Neural progenitor cell (in vitro differentiated cells): ENCODE results near the gene CABYR. TPM values are rescaled to one million over a fixed set of nuclear protein-coding genes. Genes with fewer than 3 reads are reported as not detected.

Source experiments
- DNase-seq: peaks from one replicate; pipeline ENCODE4 v3.0.0-alpha.2; 2016; ENCODE audit warnings: low spot score
- H2AFZ ChIP-seq: fragments of 200-600 bp; sonication (generic); replicated peaks from 2 replicates; pipeline ENCODE4 v1.6.1; 2016; ENCODE audit warnings: antibody characterized with exemption
- H3F3A ChIP-seq: fragments of 200-600 bp; sonication (generic); 2 replicates; pipeline ENCODE4 v1.6.1; 2016; ENCODE audit warnings: antibody characterized with exemption, low read depth
- H3K27ac ChIP-seq: fragments of 200-600 bp; sonication (generic); 2 replicates; pipeline ENCODE4 v1.5.1; 2016; ENCODE audit warnings: mild to moderate bottlenecking
- H3K27me3 ChIP-seq: fragments of 200-600 bp; sonication (generic); 2 replicates; pipeline ENCODE4 v1.6.1; 2016; ENCODE audit warnings: mild to moderate bottlenecking, moderate library complexity
- H3K36me3 ChIP-seq: fragments of 200-600 bp; sonication (generic); 2 replicates; pipeline ENCODE4 v1.5.1; 2016
- H3K4me1 ChIP-seq: fragments of 200-600 bp; sonication (generic); 2 replicates; pipeline ENCODE4 v1.6.1; 2016; ENCODE audit warnings: mixed run types
- H3K4me2 ChIP-seq: fragments of 200-600 bp; sonication (generic); 2 replicates; pipeline ENCODE4 v1.6.1; 2016
- H3K4me3 ChIP-seq: fragments of 200-600 bp; sonication (generic); 2 replicates; pipeline ENCODE4 v1.5.1; 2016
- H3K79me2 ChIP-seq: fragments of 200-600 bp; sonication (generic); 2 replicates; pipeline ENCODE4 v1.6.1; 2016; ENCODE audit warnings: low read depth
- H3K9ac ChIP-seq: fragments of 200-600 bp; sonication (generic); 2 replicates; pipeline ENCODE4 v1.6.1; 2016
- H3K9me3 ChIP-seq: fragments of 200-600 bp; sonication (generic); 2 replicates; pipeline ENCODE4 v1.5.1; 2016; ENCODE audit warnings: low read depth
- H4K20me1 ChIP-seq: fragments of 200-600 bp; sonication (generic); 2 replicates; pipeline ENCODE4 v1.6.1; 2016; ENCODE audit warnings: low read depth
- H3K27ac Mint-ChIP-seq: 3 replicates; pipeline ENCODE4 v1.8.0; 2021; ENCODE audit warnings: mixed read lengths
- H3K27me3 Mint-ChIP-seq: 2 replicates; pipeline ENCODE4 v1.8.0; 2022; ENCODE audit warnings: low read depth, mild to moderate bottlenecking, inconsistent platforms, moderate library complexity, mixed read lengths; ENCODE audit not compliant: insufficient read depth
- H3K36me3 Mint-ChIP-seq: 3 replicates; pipeline ENCODE4 v1.8.0; 2021; ENCODE audit warnings: mixed read lengths
- H3K4me1 Mint-ChIP-seq: 3 replicates; pipeline ENCODE4 v1.8.0; 2021; ENCODE audit warnings: mixed read lengths
- H3K4me3 Mint-ChIP-seq: 3 replicates; pipeline ENCODE4 v1.8.0; 2021; ENCODE audit warnings: mild to moderate bottlenecking, moderate library complexity, mixed read lengths
- H3K9me3 Mint-ChIP-seq: 3 replicates; pipeline ENCODE4 v1.8.0; 2020; ENCODE audit warnings: mixed read lengths
- CTCF ChIP-seq: fragments of 200-600 bp; sonication (generic); IDR thresholded peaks from 2 replicates; pipeline ENCODE4 v1.5.1; 2017; ENCODE audit warnings: antibody characterized with exemption, mild to moderate bottlenecking
- EZH2 ChIP-seq: fragments of 200-600 bp; sonication (generic); IDR thresholded peaks from 2 replicates; pipeline ENCODE4 v1.6.1; 2017; ENCODE audit warnings: antibody characterized with exemption, mild to moderate bottlenecking, moderate library complexity
- EZH2phosphoT487 ChIP-seq: fragments of 200-600 bp; sonication (generic); IDR thresholded peaks from 2 replicates; pipeline ENCODE4 v1.6.1; 2017; ENCODE audit warnings: antibody characterized with exemption
- total RNA-seq: library from RNA; depleted of rRNA; stranded (reverse); fragments of >200 nt; gene quantifications from 2 replicates; pipeline ENCODE4 v1.2.3, GENCODE V29; 2015; ENCODE audit warnings: low replicate concordance

CABYR gene
- total RNA-seq, 1 donor from 2014 or later: 12.0 TPM

DNA sequence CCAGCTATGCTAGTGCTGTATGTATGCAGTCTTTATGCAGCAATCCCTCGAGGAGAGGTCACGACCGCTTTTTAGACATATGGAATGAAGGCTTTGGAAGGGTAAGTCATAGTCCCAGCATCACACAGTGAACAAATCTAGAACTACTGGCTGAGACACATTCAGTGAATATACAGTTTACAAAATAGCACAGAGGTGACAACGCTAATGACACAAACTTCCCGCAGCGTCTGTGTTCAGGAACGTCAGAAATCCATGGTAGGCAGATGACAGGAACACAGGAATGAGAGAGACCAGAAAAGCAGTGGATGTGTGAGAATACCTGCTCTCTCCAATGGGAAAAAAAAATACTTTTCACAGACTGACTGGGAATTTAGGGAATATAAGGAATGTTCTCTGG, 29.6 kb downstream of the CABYR start:
- H3K4me1 ChIP-seq: no peaks in the 10 kb centered on the region
- no peak overlapping the region for H3K4me3 Mint-ChIP-seq
- peaks cover 5% of the 10 kb centered on the region for H3K4me1 Mint-ChIP-seq
- H3K4me3 ChIP-seq: no peak overlapping the region
- H3K79me2 ChIP-seq: no peaks in the 10 kb centered on the region
- no peaks in the 10 kb centered on the region for H3F3A ChIP-seq
- no peak overlapping the region for H3K4me2 ChIP-seq
- H4K20me1 ChIP-seq: no peaks in the 10 kb centered on the region
- H3K9me3 ChIP-seq: no peaks in the 10 kb centered on the region
- no peak overlapping the region for H2AFZ ChIP-seq
- peaks cover 45% of the 10 kb centered on the region for H3K36me3 Mint-ChIP-seq
- H3K27me3 ChIP-seq: no peaks in the 10 kb centered on the region
- no peaks in the 10 kb centered on the region for H3K36me3 ChIP-seq
- TF ChIP-seq CTCF (no peak), EZH2 (no peak), EZH2phosphoT487 (no peak)
- no peaks in the 10 kb centered on the region for H3K27me3 Mint-ChIP-seq
- no peaks in the 10 kb centered on the region for H3K9me3 Mint-ChIP-seq
- no peak overlapping the region for H3K9ac ChIP-seq
- no peak overlapping the region for H3K27ac ChIP-seq
- H3K27ac Mint-ChIP-seq: no peak overlapping the region
- DNase-seq: no peak

DNA sequence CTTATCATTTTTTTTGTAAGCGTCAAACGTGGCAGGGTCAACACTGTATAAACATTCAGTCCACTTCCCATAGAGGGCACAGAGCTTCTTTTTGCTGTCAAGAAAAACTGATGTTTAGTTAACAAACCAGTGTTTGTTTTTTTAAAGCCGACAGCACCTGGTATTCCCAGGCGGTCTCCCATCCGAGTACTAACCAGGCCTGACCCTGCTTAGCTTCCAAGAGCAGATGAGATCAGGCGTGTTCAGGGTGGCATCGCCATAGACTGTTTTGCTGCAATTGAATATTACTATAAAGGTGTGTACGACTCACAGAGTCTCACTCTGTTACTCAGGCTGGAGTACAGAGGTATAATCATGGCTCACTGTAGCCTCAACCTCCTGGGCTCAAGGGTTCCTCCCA, 31.5 kb downstream of the CABYR start:
- no peaks in the 10 kb centered on the region for H4K20me1 ChIP-seq
- H3K27me3 ChIP-seq: no peaks in the 10 kb centered on the region
- H3K27ac ChIP-seq: no peak overlapping the region
- TF ChIP-seq EZH2 (no peak), CTCF (no peak), EZH2phosphoT487 (no peak)
- H3K9ac ChIP-seq: no peak overlapping the region
- H3K9me3 ChIP-seq: no peaks in the 10 kb centered on the region
- no peak overlapping the region for H3K27ac Mint-ChIP-seq
- H3K36me3 Mint-ChIP-seq: peaks cover 38% of the 10 kb centered on the region
- DNase-seq: no peak
- H3K9me3 Mint-ChIP-seq: no peaks in the 10 kb centered on the region
- H3K27me3 Mint-ChIP-seq: no peaks in the 10 kb centered on the region
- H2AFZ ChIP-seq: no peak overlapping the region
- no peak overlapping the region for H3K4me3 Mint-ChIP-seq
- H3K79me2 ChIP-seq: no peaks in the 10 kb centered on the region
- no peak overlapping the region for H3K4me3 ChIP-seq
- H3K36me3 ChIP-seq: no peaks in the 10 kb centered on the region
- no peaks in the 10 kb centered on the region for H3K4me1 ChIP-seq
- no peak overlapping the region for H3K4me2 ChIP-seq
- H3K4me1 Mint-ChIP-seq: peaks cover 5% of the 10 kb centered on the region
- no peaks in the 10 kb centered on the region for H3F3A ChIP-seq

DNA sequence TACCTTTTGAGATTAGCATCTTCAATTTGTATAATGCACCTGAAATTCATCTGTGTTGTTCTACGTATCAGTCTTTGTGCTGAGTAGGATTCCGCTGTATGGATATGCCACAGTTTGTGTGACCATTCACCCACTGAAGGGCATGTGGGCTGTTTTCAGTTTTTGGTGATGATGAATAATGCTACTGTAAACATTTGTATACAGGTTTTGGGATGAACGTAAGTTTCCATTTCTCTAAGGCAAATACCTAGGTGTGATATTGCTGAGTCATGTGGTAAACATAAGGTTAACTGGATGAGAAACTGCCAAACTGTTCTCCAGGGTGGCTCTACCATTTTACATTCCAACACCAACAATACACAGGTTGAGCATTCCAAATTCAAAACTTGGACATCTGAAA, 35.1 kb downstream of the CABYR start:
- DNase-seq: no peak
- no peak overlapping the region for H3K27ac Mint-ChIP-seq
- Histone ChIP-seq H4K20me1 (no peaks in the 10 kb centered on the region), H3K79me2 (no peaks in the 10 kb centered on the region), H2AFZ (no peak overlapping the region), H3K27ac (no peak overlapping the region), H3K9me3 (no peaks in the 10 kb centered on the region), H3K4me2 (no peak overlapping the region), H3K4me1 (no peaks in the 10 kb centered on the region), H3K36me3 (no peaks in the 10 kb centered on the region), H3F3A (peaks cover 8% of the 10 kb centered on the region), H3K4me3 (no peak overlapping the region), H3K9ac (no peak overlapping the region), H3K27me3 (no peaks in the 10 kb centered on the region)
- peaks cover 26% of the 10 kb centered on the region for H3K36me3 Mint-ChIP-seq
- H3K27me3 Mint-ChIP-seq: no peaks in the 10 kb centered on the region
- peaks cover 9% of the 10 kb centered on the region for H3K4me1 Mint-ChIP-seq
- H3K4me3 Mint-ChIP-seq: no peak overlapping the region
- no peak for TF ChIP-seq CTCF
- TF ChIP-seq EZH2phosphoT487: no peak
- no peak for TF ChIP-seq EZH2
- no peaks in the 10 kb centered on the region for H3K9me3 Mint-ChIP-seq
